ENCODE data around the gene PLD2.
A peak's percentile ranks its signal among the peaks of the same experiment; 100 is the strongest.

Gene PLD2

DNA sequence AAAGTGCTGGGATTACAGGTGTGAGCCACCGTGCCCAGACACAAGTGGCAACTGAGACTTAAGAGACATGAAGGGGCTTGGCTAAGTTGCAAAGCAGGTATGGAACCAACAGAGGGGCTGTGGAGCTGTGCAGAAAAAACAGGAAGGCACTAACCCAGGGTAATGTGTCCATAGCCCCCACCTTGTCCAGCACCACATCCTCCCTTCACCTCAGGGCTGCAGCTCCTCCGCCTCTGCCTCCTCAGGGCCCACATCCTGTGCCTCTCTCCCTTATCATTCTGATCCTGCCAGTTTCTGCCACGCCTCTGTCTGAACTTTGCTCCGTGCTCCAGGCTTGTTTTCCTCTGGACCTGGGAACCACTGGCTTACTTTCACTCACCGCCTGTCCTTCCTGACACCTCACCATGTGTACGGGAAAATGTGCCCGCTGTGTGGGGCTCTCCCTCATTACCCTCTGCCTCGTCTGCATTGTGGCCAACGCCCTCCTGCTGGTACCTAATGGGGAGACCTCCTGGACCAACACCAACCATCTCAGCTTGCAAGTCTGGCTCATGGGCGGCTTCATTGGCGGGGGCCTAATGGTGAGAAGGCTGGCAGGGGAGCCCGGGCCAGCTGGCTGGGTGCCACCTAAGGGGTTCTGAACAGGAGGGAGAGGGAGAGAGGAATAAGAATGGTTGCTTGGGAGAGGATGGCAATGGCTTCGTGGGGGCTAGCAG is 35.3 kb upstream of the PLD2 start, which contains the start of gene TM4SF5:
TM4SF5 (plus strand) TSS at position 368 of the 716 bp plus-strand sequence; CDS start at position 405, 37 bp downstream.
- Histone ChIP-seq H3K36me3 (ENCODE audit: insufficient read depth, low read length) (no peaks in the 10 kb centered on the region), H3K9me3 (ENCODE audit: low read depth, low read length) (no peaks in the 10 kb centered on the region), H3K9ac (ENCODE audit: insufficient read length) (no peak within 1 kb of the TSS), H3K4me3 (no peak within 1 kb of the TSS), H3K27ac (no peak within 1 kb of the TSS)
- DNase-seq (ENCODE audit: low read depth, low spot score), result no peak
- TF ChIP-seq POLR2AphosphoS5 (IDR thresholded peaks at IDR 0.05; ENCODE audit: borderline replicate concordance, low read depth, low read length) (no peak), EZH2 (IDR thresholded peaks at IDR 0.05) (no peak), FOXP2 (optimal IDR thresholded peaks at IDR 0.05; ENCODE audit: control extremely low read depth, extremely low read length, insufficient read depth) (no peak)

DNA sequence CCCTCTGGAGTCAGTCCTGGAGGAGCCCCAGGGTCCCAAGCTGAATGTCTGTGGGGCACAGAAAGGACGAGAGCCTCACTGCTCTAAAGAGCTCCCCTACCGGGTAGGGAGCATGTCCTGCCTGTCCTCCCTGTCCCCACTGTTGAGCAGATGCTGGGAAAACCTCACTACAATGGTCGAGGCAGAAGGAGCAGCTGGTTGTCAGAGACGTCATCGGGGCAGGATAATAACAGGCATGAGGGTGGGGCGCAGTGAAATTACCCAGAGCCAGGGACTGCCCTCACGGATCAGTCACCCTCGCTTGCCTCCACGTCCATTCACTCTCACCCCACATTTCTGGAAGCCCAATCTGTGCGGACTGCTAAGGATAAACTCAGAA is 34.7 kb upstream of the PLD2 start:
- H3K4me3 ChIP-seq, result no peak overlapping the region
- no peak overlapping the region for H3K27ac ChIP-seq
- no peaks in the 10 kb centered on the region for H3K9me3 ChIP-seq (ENCODE audit: low read depth, low read length)
- no peak overlapping the region for H3K9ac ChIP-seq (ENCODE audit: insufficient read length)
- H3K36me3 ChIP-seq (ENCODE audit: insufficient read depth, low read length), result no peaks in the 10 kb centered on the region
- DNase-seq (ENCODE audit: low read depth, low spot score), result no peak
- TF ChIP-seq POLR2AphosphoS5 (IDR thresholded peaks at IDR 0.05; ENCODE audit: borderline replicate concordance, low read depth, low read length) (no peak), FOXP2 (optimal IDR thresholded peaks at IDR 0.05; ENCODE audit: control extremely low read depth, extremely low read length, insufficient read depth) (no peak), EZH2 (IDR thresholded peaks at IDR 0.05) (no peak)

DNA sequence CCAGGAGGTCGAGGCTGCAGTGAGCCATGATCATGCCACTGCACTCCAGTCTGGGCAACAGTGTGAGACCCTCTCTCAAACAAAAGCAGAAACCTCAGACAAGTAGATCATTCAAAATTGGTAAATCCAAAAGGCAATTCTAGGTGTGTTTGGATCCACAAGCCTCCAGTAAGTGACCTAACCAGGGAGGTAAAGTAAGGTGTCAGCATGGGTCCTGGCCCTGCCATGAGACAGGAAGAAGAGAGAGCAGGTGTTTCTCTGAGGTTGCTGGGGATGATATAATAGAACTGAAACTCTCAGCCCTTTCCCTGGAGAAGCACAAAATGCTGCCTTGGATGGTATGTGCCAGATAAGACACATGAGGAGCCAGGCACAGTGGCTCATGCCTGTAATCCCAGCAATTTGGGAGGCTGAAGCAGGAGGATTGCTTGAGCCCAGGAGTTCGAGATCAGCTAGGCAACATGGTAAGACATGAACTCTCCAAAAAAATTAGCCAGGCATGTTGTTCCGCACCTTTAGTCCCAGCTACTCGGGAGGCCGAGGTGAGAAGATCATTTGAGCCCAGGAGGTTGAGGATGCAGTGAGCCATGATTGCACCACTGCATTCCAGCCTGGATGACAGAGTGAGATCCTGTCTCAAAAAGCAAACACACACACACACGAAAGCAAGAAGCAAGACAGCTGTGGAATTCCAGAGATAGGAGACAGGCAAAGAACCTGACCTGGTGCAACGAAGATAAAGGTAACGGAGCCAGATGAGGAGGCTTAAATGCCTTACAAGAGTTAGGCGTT is 28.8 kb upstream of the PLD2 start:
- H3K9me3 ChIP-seq (ENCODE audit: low read depth, low read length), result no peaks in the 10 kb centered on the region
- H3K36me3 ChIP-seq (ENCODE audit: insufficient read depth, low read length), result no peaks in the 10 kb centered on the region

GRCh38 chr17:4780325-4780955 is 26.5 kb upstream of the PLD2 start:
- no peaks in the 10 kb centered on the region for H3K9me3 ChIP-seq (ENCODE audit: low read depth, low read length)
- no peak overlapping the region for H3K9ac ChIP-seq (ENCODE audit: insufficient read length)
- no peaks in the 10 kb centered on the region for H3K36me3 ChIP-seq (ENCODE audit: insufficient read depth, low read length)
- no peak overlapping the region for H3K27ac ChIP-seq
- no peak for DNase-seq (ENCODE audit: low read depth, low spot score)
- no peak overlapping the region for H3K4me3 ChIP-seq
- TF ChIP-seq EZH2 (IDR thresholded peaks at IDR 0.05) (no peak), POLR2AphosphoS5 (IDR thresholded peaks at IDR 0.05; ENCODE audit: borderline replicate concordance, low read depth, low read length) (no peak), FOXP2 (optimal IDR thresholded peaks at IDR 0.05; ENCODE audit: control extremely low read depth, extremely low read length, insufficient read depth) (no peak)

More for the DNA sequence above, 28.8 kb upstream of the PLD2 start:
- H3K4me3 ChIP-seq, result no peak overlapping the region
- no peak overlapping the region for H3K27ac ChIP-seq
- no peak for TF ChIP-seq EZH2 (IDR thresholded peaks at IDR 0.05)
- no peak for TF ChIP-seq FOXP2 (optimal IDR thresholded peaks at IDR 0.05; ENCODE audit: control extremely low read depth, extremely low read length, insufficient read depth)
- no peak for TF ChIP-seq POLR2AphosphoS5 (IDR thresholded peaks at IDR 0.05; ENCODE audit: borderline replicate concordance, low read depth, low read length)
- DNase-seq (ENCODE audit: low read depth, low spot score), result no peak
- no peak overlapping the region for H3K9ac ChIP-seq (ENCODE audit: insufficient read length)

- Histone ChIP-seq H3K27ac (no peak overlapping the region), H3K9me3 (ENCODE audit: low read depth, low read length) (no peaks in the 10 kb centered on the region), H3K4me3 (no peak overlapping the region), H3K9ac (ENCODE audit: insufficient read length) (no peak overlapping the region), H3K36me3 (ENCODE audit: insufficient read depth, low read length) (no peaks in the 10 kb centered on the region)
- TF ChIP-seq EZH2 (IDR thresholded peaks at IDR 0.05), result no peak
- TF ChIP-seq FOXP2 (optimal IDR thresholded peaks at IDR 0.05; ENCODE audit: control extremely low read depth, extremely low read length, insufficient read depth), result no peak
- TF ChIP-seq POLR2AphosphoS5 (IDR thresholded peaks at IDR 0.05; ENCODE audit: borderline replicate concordance, low read depth, low read length), result no peak
- DNase-seq (ENCODE audit: low read depth, low spot score), result no peak
These were observed 24.3 kb upstream of the PLD2 start for GRCh38 chr17:4782652-4783051.

DNA sequence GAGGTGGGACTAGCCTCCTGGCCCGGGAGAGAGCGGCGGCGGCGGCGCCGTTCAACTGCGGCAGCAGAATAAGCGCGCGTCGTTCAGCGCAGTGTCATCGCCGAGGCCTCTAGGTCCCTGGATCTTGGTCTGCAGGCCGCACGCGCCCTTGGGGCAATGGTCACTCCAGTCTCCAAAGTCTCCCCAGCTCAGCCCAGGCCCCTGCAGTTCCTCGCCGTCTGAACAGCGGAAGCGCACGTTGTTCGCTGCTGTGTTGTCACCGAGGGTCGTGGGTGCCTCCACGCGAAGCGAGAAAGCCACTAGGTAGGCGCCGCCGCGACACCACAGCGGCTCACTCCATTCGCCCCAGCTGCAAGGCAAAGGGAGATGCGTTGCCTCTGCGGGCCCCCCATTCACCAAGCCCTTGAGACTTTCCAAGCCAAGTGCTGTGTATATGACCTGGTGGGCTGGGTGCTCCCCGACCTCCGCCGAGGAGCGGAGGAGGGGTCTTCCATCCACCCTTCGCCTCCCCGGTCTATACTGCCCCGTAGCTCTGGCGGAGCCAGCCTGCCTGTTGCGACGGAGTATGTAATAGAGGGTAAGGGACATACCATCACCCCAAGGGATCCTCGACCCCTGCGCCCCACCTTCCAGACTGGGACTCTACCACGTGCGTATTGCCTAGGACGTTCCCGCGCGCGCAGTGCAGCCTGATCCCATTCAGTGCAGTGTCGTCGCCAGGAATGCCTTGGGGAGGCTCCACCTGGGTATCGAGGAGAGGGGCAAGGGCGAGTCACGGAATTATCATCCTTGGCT is 21.4 kb upstream of the PLD2 start:
- TF ChIP-seq EZH2 (IDR thresholded peaks at IDR 0.05) (no peak), POLR2AphosphoS5 (IDR thresholded peaks at IDR 0.05; ENCODE audit: borderline replicate concordance, low read depth, low read length) (no peak), FOXP2 (optimal IDR thresholded peaks at IDR 0.05; ENCODE audit: control extremely low read depth, extremely low read length, insufficient read depth) (no peak)
- Histone ChIP-seq H3K9me3 (ENCODE audit: low read depth, low read length) (no peaks in the 10 kb centered on the region), H3K9ac (ENCODE audit: insufficient read length) (no peak overlapping the region), H3K36me3 (ENCODE audit: insufficient read depth, low read length) (no peaks in the 10 kb centered on the region), H3K27ac (no peak overlapping the region), H3K4me3 (peak overlapping the region; percentile 40)
- DNase-seq (ENCODE audit: low read depth, low spot score), result no peak

GRCh38 chr17:4786106-4786511 is 20.8 kb upstream of the PLD2 start, which contains the start of gene VMO1:
TSS of gene VMO1 (minus strand) at chr17:4786364. CDS start at chr17:4786352, 12 bp downstream.
- Histone ChIP-seq H3K9me3 (ENCODE audit: low read depth, low read length) (no peaks in the 10 kb centered on the region), H3K4me3 (peak within 1 kb of the TSS; percentile 40), H3K27ac (no peak within 1 kb of the TSS), H3K36me3 (ENCODE audit: insufficient read depth, low read length) (no peaks in the 10 kb centered on the region), H3K9ac (ENCODE audit: insufficient read length) (no peak within 1 kb of the TSS)
- no peak for DNase-seq (ENCODE audit: low read depth, low spot score)
- TF ChIP-seq FOXP2 (optimal IDR thresholded peaks at IDR 0.05; ENCODE audit: control extremely low read depth, extremely low read length, insufficient read depth) (no peak), POLR2AphosphoS5 (IDR thresholded peaks at IDR 0.05; ENCODE audit: borderline replicate concordance, low read depth, low read length) (no peak), EZH2 (IDR thresholded peaks at IDR 0.05) (no peak)

Data from SK-N-MC (cell line).